Right cardiac atrium (tissue), 5 donors: Measurements from ENCODE around the gene NCAM1. TPM values are rescaled to one million over a fixed set of nuclear protein-coding genes. Genes with fewer than 3 reads are reported as not detected.
A peak's percentile ranks its signal among the peaks of the same experiment; 100 is the strongest.

Experiments
- ATAC-seq, 2 donors: fragments of 200-7000 bp; cut with Tn5 transposase; one replicate each; pipeline versions ENCODE4 v1.8.0 to v1.9.1; 2020; ENCODE audit warnings: moderate library complexity in 2 of 2, mild to moderate bottlenecking in 1 of 2
- DNase-seq, 3 donors: peaks; one replicate each; pipeline ENCODE4 v3.0.0-alpha.2; 2020
- H3K27ac ChIP-seq: one replicate; pipeline ENCODE4 v1.5.1; 2013; ENCODE audit warnings: mild to moderate bottlenecking, low read length, control low read depth, moderate library complexity
- H3K27me3 ChIP-seq: one replicate; pipeline ENCODE4 v1.6.1; 2013; ENCODE audit not compliant: control insufficient read depth, insufficient read depth
- H3K4me1 ChIP-seq: one replicate; pipeline ENCODE4 v1.6.1; 2013; ENCODE audit warnings: low read length; ENCODE audit not compliant: control insufficient read depth, insufficient read depth
- H3K4me3 ChIP-seq: one replicate; pipeline ENCODE4 v1.5.1; 2013; ENCODE audit warnings: low read length, control low read depth
- H3K9me3 ChIP-seq: one replicate; pipeline ENCODE4 v1.6.1; 2013; ENCODE audit warnings: low read length; ENCODE audit not compliant: control insufficient read depth
- WGBS: extraction: QIAGEN DNeasy Blood & Tissue Kit; methylation state at CpG from one replicate; pipeline ENCODE4 v1.1.7; 2013; 5-methylcytosine and 5-hydroxymethylcytosine counted together
- intact Hi-C, 4 donors: fragments of 100-400 bp; cut with DNase I; formaldehyde crosslinking; loops; one replicate each; pipeline versions ENCODE4 v1.11.0 to v1.14.0; 2022 to 2023
- polyA plus RNA-seq: library from polyadenylated mRNA; stranded (reverse); fragments of 200-250 nt; gene quantifications from one replicate; pipeline ENCODE4 v1.2.3, GENCODE V29; 2013
- total RNA-seq, 4 donors: library from RNA; stranded (reverse); fragmentation: NEBNext Ultra II Directional; extraction: Animal tissue kit (Norgen Biotek cat#: 25700); gene quantifications; one replicate each; pipeline ENCODE4 v1.2.1, GENCODE V29; 2021
- donor health status: healthy with polysubstance abuse.
- donor health status: DM: no; HTN: yes; CAD: no.
- donor health status: DM: no; HTN: no; CAD: no.
- donor health status: DM: no; HTN: yes; CAD: no; lungs with severe emphysema.
- donor health status: DM: yes; HTN: yes; CAD: no.

Gene NCAM1
- total and polyA plus RNA-seq, 5 donors: 87.9 to 303 (median 222) TPM

DNA sequence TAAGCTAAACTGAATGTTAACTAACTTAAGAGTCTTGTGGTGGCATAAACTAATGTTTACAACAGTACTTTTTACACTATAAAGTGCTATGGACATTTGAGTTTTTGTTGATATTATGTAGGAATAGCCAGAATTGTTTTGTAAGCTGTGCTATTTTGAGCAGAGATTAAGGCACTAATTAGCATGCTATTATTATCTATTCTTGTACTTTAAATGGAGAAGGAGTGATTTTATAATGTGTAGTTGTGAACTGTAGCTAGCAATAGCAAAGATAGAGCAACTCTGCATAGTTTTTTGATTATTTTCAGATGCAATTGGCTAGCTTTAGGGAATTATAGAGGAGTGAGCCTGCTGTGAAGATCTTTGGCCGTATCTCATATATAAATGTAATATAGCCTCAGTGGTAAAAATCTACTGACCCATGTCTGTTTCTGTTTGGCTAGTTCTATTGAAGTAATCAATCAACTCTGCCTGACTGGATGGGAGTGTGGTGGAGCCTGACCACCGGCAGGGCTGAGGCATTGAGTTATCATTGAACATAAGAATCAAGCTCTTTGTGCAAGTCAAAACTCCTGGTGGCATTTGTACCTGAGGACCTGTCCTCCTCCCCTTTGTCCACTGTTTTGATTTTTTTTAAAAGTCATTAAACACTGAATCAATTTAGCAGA, 34.3 kb downstream of the NCAM1 start:
- WGBS: 43% methylated on average over 2 of the region's 2 CpGs
- ATAC-seq (no peak), DNase-seq (no peak)
- intact Hi-C loops: no loop called here
- Histone ChIP-seq H3K27ac (no peak overlapping the region), H3K27me3 (no peaks in the 10 kb centered on the region), H3K9me3 (no peaks in the 10 kb centered on the region), H3K4me3 (no peak overlapping the region), H3K4me1 (peaks cover 3% of the 10 kb centered on the region)

DNA sequence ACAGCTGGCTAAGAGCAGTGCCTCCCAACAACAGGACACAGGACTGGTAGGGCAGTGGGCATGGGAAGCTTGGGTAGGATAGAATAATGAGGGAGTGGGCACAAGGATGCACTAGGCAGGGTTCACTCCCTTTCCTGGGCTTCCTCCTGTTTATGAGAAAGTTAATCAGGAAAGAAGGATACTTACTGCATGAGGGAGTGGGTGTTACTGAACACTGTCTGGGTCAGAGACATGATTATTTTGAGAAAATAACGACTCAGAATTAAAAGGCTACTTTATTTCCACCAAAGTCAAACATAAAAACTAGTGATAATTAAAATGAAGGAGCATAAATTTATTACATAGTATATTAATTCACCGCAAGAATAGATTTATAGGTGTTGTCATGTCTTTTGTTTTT, 35.8 kb downstream of the NCAM1 start:
- WGBS: 62% methylated on average over 2 of the region's 2 CpGs
- no peaks in the 10 kb centered on the region for H3K27me3 ChIP-seq
- intact Hi-C loops: no loop called here
- peaks cover 5% of the 10 kb centered on the region for H3K4me1 ChIP-seq
- ATAC-seq: no peak
- H3K27ac ChIP-seq: no peak overlapping the region
- H3K9me3 ChIP-seq: no peaks in the 10 kb centered on the region
- H3K4me3 ChIP-seq: no peak overlapping the region
- no peak for DNase-seq

DNA sequence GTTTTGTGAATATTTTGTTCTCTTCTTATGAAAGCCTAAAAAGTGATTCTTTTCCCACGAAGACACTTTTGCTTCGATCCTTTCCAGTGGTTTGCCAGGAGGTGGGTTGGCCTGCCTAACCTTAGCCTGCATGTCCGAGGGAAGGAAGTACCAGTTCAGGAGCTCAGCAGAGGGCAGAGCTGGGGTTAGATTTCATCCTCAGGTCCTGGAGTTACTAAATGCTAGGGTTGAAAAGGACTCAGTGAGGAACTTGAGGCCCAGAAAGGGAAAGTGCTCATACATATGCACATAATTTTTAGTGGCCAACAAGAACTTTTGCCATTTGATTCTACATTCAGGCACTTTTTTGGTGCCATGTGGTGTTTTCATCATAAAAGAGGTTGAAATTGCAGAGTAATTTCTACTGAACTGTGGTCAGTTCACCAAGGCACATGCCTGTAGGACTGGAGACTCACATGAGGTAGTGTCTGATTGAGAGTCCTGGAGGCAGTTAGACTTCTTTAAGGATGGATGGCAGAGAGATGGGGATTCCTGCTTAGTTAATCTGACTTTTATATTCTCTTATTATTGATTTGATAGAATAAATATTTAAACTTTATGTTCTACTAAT, 36.7 kb downstream of the NCAM1 start:
- no peak for ATAC-seq

DNA sequence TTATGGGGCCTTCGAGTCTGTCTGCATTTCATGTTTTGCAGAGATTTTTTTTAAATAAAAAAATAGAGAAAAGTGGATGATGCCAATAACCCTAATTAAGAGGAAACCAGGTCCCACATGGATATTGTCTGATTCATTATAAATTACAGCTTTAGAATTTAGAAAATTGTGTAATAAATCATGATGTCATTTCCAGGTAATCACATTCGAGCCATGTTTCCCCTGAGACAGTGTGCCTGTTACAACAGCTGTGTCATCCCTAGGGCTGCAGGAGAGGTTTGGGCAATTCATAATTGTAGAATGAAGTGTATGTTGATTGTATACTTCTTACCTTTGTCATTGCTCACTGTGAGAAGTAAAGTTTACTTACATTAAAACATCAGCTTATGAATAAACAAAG, 38.3 kb downstream of the NCAM1 start:
- intact Hi-C loops: no loop called here
- 66% methylated on average over 2 of the region's 2 CpGs for WGBS
- Histone ChIP-seq H3K9me3 (no peaks in the 10 kb centered on the region), H3K4me1 (peaks cover 5% of the 10 kb centered on the region), H3K27ac (no peak overlapping the region), H3K27me3 (no peaks in the 10 kb centered on the region), H3K4me3 (no peak overlapping the region)
- DNase-seq: no peak
- no peak for ATAC-seq

More for the DNA sequence above, 36.7 kb downstream of the NCAM1 start:
- H3K4me3 ChIP-seq: no peak overlapping the region
- intact Hi-C loops: no loop called here
- WGBS: 59% methylated on average over 3 of the region's 3 CpGs
- peaks cover 5% of the 10 kb centered on the region for H3K4me1 ChIP-seq
- no peak overlapping the region for H3K27ac ChIP-seq
- H3K27me3 ChIP-seq: no peaks in the 10 kb centered on the region
- no peak for DNase-seq
- H3K9me3 ChIP-seq: no peaks in the 10 kb centered on the region

DNA sequence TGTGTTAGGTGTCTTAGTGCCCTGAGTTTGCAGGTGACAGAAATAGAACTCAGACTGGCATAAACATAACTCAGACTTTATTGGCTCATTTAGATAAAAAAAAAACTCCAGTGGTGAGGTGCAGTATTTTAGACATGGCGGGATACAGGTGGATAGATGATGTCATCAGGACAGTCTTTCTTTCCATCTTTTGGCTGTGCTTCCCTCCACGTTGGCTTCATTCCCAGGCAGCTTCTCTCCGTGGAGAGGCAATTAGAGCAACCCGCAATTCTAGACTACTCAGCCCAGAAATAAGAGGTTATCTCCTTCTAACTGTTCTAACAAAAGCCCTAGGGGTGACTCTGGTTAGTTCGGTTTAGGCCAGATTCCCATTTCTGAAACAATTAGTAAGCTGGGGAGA, 40.5 kb downstream of the NCAM1 start:
- Histone ChIP-seq H3K4me1 (peaks cover 5% of the 10 kb centered on the region), H3K9me3 (no peaks in the 10 kb centered on the region), H3K4me3 (no peak overlapping the region), H3K27me3 (no peaks in the 10 kb centered on the region), H3K27ac (no peak overlapping the region)
- no peak for DNase-seq
- ATAC-seq: peak in 1 of 2 donors; percentile 40
- intact Hi-C loops: no loop called here
- WGBS: 26% methylated on average over 5 of the region's 5 CpGs

DNA sequence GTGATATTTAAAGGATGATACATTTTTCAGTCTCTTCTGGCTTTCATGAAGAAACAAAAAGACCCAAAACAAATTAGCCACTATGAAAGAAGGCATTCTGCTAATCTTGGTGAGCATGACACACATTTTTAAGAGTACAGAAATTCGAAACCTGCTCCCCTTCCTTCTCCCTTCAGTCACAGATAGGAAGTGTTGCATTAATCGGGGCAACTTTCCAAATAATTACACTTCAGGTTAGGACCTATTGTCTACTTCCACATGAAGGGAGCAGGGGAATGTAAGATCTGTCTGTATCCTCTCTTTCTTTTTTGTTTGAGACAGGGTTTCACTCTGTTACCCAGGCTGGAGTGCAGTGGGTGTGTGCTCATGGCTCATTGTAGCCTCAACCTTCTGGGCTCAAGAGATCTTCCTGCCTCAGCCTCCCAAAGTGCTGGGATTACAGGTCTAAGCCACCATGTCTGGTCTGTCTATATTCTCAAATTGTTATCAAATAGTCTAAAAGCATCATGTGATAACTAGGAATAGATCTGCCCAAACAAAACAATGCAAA, 45.8 kb downstream of the NCAM1 start:
- ATAC-seq (no peak), DNase-seq (no peak)
- 32% methylated on average over 2 of the region's 2 CpGs for WGBS
- Histone ChIP-seq H3K27me3 (no peaks in the 10 kb centered on the region), H3K4me3 (no peak overlapping the region), H3K4me1 (peaks cover 3% of the 10 kb centered on the region), H3K9me3 (no peaks in the 10 kb centered on the region), H3K27ac (no peak overlapping the region)
- intact Hi-C loops: no loop called here

DNA sequence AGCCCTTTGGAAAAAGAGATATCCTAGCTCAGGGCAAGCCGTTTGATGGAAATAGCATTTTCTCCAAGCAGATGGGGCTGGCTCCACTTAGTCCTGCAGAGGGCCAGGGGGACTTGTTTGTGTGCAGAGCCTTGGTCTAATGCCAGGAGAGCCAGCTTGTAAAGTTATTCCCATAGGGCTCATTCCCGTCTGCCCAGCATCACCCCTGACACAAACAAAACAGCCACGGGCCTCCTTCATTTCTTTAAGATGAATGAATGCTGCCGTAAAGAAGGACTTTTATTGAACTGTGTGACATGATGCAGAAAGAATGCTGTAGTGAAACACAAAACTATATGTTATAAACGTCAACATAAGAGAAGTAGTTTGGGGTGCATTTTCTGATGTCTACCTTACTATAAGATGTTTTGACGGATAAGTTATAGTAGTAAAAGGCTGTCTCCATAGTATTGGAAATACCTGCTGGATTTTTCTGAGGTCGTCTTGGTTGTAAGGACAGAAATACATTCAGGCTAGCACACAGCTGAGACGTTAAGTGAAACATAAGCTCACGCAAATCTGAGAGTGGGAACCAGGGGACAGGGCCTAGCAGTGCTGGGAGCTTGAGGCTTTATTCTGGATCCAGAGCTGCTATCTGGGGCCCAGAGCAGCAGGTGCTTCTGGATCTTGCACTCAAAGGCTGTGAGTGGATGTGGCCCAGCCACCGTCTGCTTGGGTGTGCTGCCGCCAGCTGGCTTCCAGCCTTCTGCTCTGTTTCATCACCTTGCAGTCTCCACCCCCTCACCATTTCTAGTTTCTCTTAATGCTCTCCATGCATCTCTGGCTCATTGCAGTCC, 53.3 kb downstream of the NCAM1 start:
- H3K27ac ChIP-seq: no peak overlapping the region

DNA sequence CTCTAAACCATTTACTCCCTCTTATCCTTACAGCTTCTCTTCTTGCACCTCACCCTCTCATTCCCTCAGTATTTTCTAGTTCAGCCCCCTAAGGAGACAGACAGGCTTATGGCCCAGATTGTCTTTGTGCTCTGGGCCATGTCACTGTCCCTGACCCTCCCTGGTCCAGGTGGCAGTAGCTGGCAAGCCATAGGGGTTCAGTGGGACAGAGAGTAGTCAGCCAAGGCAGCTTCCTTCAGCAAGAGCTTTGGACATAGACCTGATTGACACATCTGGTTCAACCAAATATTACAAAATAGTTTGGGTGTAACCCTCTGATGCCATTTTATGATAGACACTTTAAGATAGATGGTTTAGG, 53.9 kb downstream of the NCAM1 start:
- Histone ChIP-seq H3K9me3 (no peaks in the 10 kb centered on the region), H3K4me1 (peaks cover 7% of the 10 kb centered on the region), H3K27ac (no peak overlapping the region), H3K27me3 (no peaks in the 10 kb centered on the region), H3K4me3 (no peak overlapping the region)
- DNase-seq (no peak), ATAC-seq (peak in 1 of 2 donors; percentile 25)
- intact Hi-C loops: no loop called here

More for the DNA sequence above, 53.3 kb downstream of the NCAM1 start:
- WGBS: 34% methylated on average over 11 of the region's 11 CpGs
- ATAC-seq (peak; percentile 94 to 97), DNase-seq (peak; percentile 69 to 87 (median 84))
- peaks cover 7% of the 10 kb centered on the region for H3K4me1 ChIP-seq
- H3K4me3 ChIP-seq: no peak overlapping the region
- no peaks in the 10 kb centered on the region for H3K9me3 ChIP-seq
- intact Hi-C loops: no loop called here
- H3K27me3 ChIP-seq: no peaks in the 10 kb centered on the region

DNA sequence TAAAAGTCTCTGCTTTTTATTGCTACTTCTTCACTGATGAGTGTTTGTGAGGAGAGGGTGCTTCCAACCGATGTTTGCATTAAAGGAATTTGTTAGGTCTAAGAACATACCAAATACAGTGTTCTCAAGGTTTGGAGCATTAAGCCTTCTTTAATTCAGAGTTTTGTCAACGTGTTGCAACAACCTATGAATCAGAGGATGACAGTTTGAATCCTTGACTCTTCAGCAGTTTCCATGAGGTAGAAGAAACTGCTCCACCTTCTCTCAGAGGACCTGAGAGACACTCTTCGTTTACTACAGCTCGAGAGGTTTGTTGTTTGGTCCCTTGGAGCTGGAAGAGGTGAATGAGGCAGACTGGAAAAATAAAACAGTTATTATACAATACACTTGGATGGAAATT, 55.7 kb downstream of the NCAM1 start:
- H3K4me3 ChIP-seq: no peak overlapping the region
- intact Hi-C loops: no loop called here
- no peaks in the 10 kb centered on the region for H3K9me3 ChIP-seq
- DNase-seq (no peak), ATAC-seq (no peak)
- 42% methylated on average over 4 of the region's 4 CpGs for WGBS
- no peak overlapping the region for H3K27ac ChIP-seq
- H3K27me3 ChIP-seq: no peaks in the 10 kb centered on the region
- H3K4me1 ChIP-seq: peaks cover 7% of the 10 kb centered on the region

DNA sequence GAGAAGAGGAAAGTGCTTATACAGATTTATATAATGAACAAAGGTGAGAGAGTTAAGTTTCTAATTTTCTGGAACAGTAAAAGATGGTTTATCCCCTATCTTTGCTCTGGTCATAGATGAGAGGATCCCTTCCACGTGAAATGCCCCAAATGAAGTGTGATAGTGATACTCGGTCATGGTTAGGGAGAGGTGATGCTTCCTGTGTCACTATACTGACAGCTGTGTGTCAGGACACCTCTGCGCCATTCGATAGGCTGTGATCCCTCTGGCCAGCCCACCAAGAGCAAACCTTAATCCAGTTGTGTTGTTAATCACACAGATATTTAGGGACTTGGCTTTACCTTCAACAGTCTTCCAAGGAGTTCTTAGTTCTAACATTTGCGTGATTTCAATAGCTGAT, 57.7 kb downstream of the NCAM1 start:
- DNase-seq (no peak), ATAC-seq (no peak)
- no peak overlapping the region for H3K27ac ChIP-seq
- H3K27me3 ChIP-seq: no peaks in the 10 kb centered on the region
- WGBS: 70% methylated on average over 5 of the region's 5 CpGs
- no peak overlapping the region for H3K4me3 ChIP-seq
- intact Hi-C loops: no loop called here
- no peaks in the 10 kb centered on the region for H3K9me3 ChIP-seq
- H3K4me1 ChIP-seq: peaks cover 7% of the 10 kb centered on the region

DNA sequence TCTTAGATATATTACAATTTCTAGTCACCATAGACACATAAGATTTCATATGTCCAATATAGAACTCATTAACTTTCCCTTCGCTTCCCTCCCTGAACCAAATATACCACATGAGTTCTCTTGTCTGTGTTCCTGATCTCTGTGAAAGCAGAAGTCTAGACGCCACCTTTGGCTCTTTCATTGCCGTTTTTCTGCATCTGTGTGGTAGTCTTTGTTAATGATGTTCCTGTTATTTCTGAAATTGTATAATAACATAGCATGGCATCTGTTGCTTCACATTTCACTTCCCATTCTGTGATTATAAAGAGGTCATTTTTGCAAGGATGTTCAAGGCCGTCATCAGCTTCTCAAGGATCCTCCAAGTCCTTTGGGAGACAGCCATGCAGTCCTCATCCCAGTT, 58.5 kb downstream of the NCAM1 start:
- H3K4me1 ChIP-seq: peaks cover 5% of the 10 kb centered on the region
- no peak for ATAC-seq
- intact Hi-C loops: loop anchor here in 1 of 4 donors (10.0 kb wide), 1 partner anchor 625 kb away; no protein-coding TSS in a partner anchor

More for the DNA sequence above, 58.5 kb downstream of the NCAM1 start:
- no peak for DNase-seq
- Histone ChIP-seq H3K27me3 (no peaks in the 10 kb centered on the region), H3K9me3 (no peaks in the 10 kb centered on the region), H3K4me3 (no peak overlapping the region), H3K27ac (no peak overlapping the region)
- WGBS: 71% methylated on average over 4 of the region's 4 CpGs
